GM12878 (cell line): ENCODE measurements around the gene DNAJA1. TPM values are rescaled to one million over a fixed set of nuclear protein-coding genes. Genes with fewer than 3 reads are reported as not detected.

Experiments
- ATF3 ChIP-seq: IDR thresholded peaks from 2 replicates; pipeline ENCODE4 v1.6.1; 2011; ENCODE audit warnings: low read depth, mild to moderate bottlenecking, low read length, moderate library complexity, borderline replicate concordance; ENCODE audit errors: extremely low read depth
- ATF7 ChIP-seq: fragments of 450-650 bp; IDR thresholded peaks from 2 replicates; pipeline ENCODE4 v1.6.1; 2016; ENCODE audit warnings: low read depth, mild to moderate bottlenecking
- CHD2 ChIP-seq: IDR thresholded peaks from 2 replicates; pipeline ENCODE4 v1.6.1; 2011; ENCODE audit warnings: low read depth, low read length, improper control_type of control experiment, borderline replicate concordance
- CREB1 ChIP-seq: IDR thresholded peaks from 2 replicates; pipeline ENCODE4 v1.6.1; 2012; ENCODE audit warnings: low read depth, mild to moderate bottlenecking, inconsistent platforms
- CREM ChIP-seq: IDR thresholded peaks from 2 replicates; pipeline ENCODE4 v1.6.1; 2014; ENCODE audit warnings: antibody characterized with exemption, low read depth
- EZH2 ChIP-seq: IDR thresholded peaks from 2 replicates; pipeline ENCODE4 v1.6.1; 2012; ENCODE audit warnings: low read depth, mild to moderate bottlenecking, control low read depth, inconsistent platforms, low read length, borderline replicate concordance; ENCODE audit not compliant: control insufficient read depth
- FOXM1 ChIP-seq: IDR thresholded peaks from 2 replicates; pipeline ENCODE4 v1.6.1; 2012; ENCODE audit warnings: low read depth, mild to moderate bottlenecking, inconsistent platforms, low read length, moderate library complexity
- KAT2A ChIP-seq: conservative IDR thresholded peaks from 2 replicates; pipeline ENCODE4 v1.6.1; 2011; ENCODE audit warnings: low read depth, low read length; ENCODE audit not compliant: control insufficient read depth
- LARP7 ChIP-seq: fragments of 450-650 bp; IDR thresholded peaks from 2 replicates; pipeline ENCODE4 v1.6.1; 2017; ENCODE audit warnings: mild to moderate bottlenecking
- MEF2B ChIP-seq: fragments of 450-650 bp; IDR thresholded peaks from 2 replicates; pipeline ENCODE4 v1.6.1; 2018; ENCODE audit warnings: mild to moderate bottlenecking, moderate library complexity; ENCODE audit not compliant: partially characterized antibody, poor library complexity, severe bottlenecking
- MXI1 ChIP-seq: fragments of 150-350 bp; IDR thresholded peaks from 2 replicates; pipeline ENCODE4 v1.6.1; 2011; ENCODE audit warnings: low read depth, mild to moderate bottlenecking, inconsistent platforms, low read length, improper control_type of control experiment
- PML ChIP-seq: IDR thresholded peaks from 2 replicates; pipeline ENCODE4 v1.6.1; 2012; ENCODE audit warnings: low read length, inconsistent platforms
- RBBP5 ChIP-seq: fragments of 200-600 bp; sonication (generic); conservative IDR thresholded peaks from 2 replicates; pipeline ENCODE4 v1.6.1; 2016
- SIN3A ChIP-seq: IDR thresholded peaks from 2 replicates; pipeline ENCODE4 v1.6.1; 2012; ENCODE audit warnings: low read depth, low read length, improper control_type of control experiment
- STAT1 ChIP-seq: fragments of 450-650 bp; conservative IDR thresholded peaks from 2 replicates; pipeline ENCODE4 v1.6.1; 2014; ENCODE audit warnings: antibody characterized with exemption, mild to moderate bottlenecking
- SUZ12 ChIP-seq: fragments of 200-600 bp; sonication (generic); IDR thresholded peaks from one replicate; pipeline ENCODE4 v1.6.1; 2018; ENCODE audit warnings: antibody characterized with exemption, mild to moderate bottlenecking; ENCODE audit not compliant: unreplicated experiment
- USF2 ChIP-seq: IDR thresholded peaks from 2 replicates; pipeline ENCODE4 v1.6.1; 2011; ENCODE audit warnings: low read depth, low read length, improper control_type of control experiment, borderline replicate concordance
- ZBED1 ChIP-seq: IDR thresholded peaks from 2 replicates; pipeline ENCODE4 v1.6.1; 2016; ENCODE audit warnings: borderline replicate concordance
- ZNF274 ChIP-seq: IDR thresholded peaks from one replicate; pipeline ENCODE4 v1.8.0; 2011; ENCODE audit not compliant: insufficient read length, insufficient read depth
- ZNF687 ChIP-seq: fragments of 450-650 bp; IDR thresholded peaks from 2 replicates; pipeline ENCODE4 v1.6.1; 2017; ENCODE audit warnings: mild to moderate bottlenecking, moderate library complexity
- polyA plus RNA-seq, 11 experiments: library from polyadenylated mRNA; depleted of rRNA in 4 of 11; unstranded in 6 of 11; stranded (reverse) in 5 of 11; fragments of >200 nt; fragmentation: Nextera tagmentation in 4 of 11; fragmentation: Illumina TruSeq in 1 of 11; extraction: Ambion mirVana in 4 of 11; extraction: Trizol in 1 of 11; gene quantifications; 1 replicate in 1 of 11; 2 replicates in 10 of 11; pipeline versions ENCODE4 v1.2.1 to v1.2.3, GENCODE V29; 2011 to 2016; ENCODE audit warnings: inconsistent platforms in 2 of 11, missing spikeins in 2 of 11, low read depth in 1 of 11
- total RNA-seq, 4 experiments: library from RNA; depleted of rRNA in 3 of 4; stranded (reverse); fragments of >200 nt in 3 of 4; fragmentation: Illumina TruSeq in 1 of 4; extraction: Trizol in 1 of 4; gene quantifications; 2 replicates each; pipeline versions ENCODE4 v1.2.1 to v1.2.3, GENCODE V29; 2013 to 2021
- TF ChIP-seq, protein P1 (sequence below): fragments of 450-650 bp; formaldehyde crosslinking; IDR thresholded peaks from 2 replicates; pipeline ENCODE4 v1.5.0; 2022; ENCODE audit warnings: mild to moderate bottlenecking, missing genetic modification characterization

The DNAJA1 gene
- total and polyA plus RNA-seq, 10 of the 15 experiments (the other 5 are each of a cell fraction or from before 2014, with no cell fraction given) = 69.7 to 206 (median 146) TPM

- TF ChIP-seq MXI1 (no peak), RBBP5 (no peak), ATF7 (peak; percentile 73), ZBED1 (no peak), ATF3 (peak; percentile 62; the same call in 1 of the 2 replicates), FOXM1 (no peak), EZH2 (no peak), USF2 (no peak), SUZ12 (no peak), SIN3A (peak; percentile 68; the same call in 1 of the 2 replicates), ZNF687 (0 out of 2 replicates have a peak, but pooled peaks have one; percentile 68), MEF2B (no peak), CREM (peak; percentile 100), CHD2 (no peak), ZNF274 (no peak), CREB1 (peak; percentile 100), LARP7 (0 out of 2 replicates have a peak, but pooled peaks have one; percentile 28), STAT1 (no peak), KAT2A (no peak), PML (peak; percentile 73; the same call in 1 of the 2 replicates)
- TF ChIP-seq, protein P1, sequence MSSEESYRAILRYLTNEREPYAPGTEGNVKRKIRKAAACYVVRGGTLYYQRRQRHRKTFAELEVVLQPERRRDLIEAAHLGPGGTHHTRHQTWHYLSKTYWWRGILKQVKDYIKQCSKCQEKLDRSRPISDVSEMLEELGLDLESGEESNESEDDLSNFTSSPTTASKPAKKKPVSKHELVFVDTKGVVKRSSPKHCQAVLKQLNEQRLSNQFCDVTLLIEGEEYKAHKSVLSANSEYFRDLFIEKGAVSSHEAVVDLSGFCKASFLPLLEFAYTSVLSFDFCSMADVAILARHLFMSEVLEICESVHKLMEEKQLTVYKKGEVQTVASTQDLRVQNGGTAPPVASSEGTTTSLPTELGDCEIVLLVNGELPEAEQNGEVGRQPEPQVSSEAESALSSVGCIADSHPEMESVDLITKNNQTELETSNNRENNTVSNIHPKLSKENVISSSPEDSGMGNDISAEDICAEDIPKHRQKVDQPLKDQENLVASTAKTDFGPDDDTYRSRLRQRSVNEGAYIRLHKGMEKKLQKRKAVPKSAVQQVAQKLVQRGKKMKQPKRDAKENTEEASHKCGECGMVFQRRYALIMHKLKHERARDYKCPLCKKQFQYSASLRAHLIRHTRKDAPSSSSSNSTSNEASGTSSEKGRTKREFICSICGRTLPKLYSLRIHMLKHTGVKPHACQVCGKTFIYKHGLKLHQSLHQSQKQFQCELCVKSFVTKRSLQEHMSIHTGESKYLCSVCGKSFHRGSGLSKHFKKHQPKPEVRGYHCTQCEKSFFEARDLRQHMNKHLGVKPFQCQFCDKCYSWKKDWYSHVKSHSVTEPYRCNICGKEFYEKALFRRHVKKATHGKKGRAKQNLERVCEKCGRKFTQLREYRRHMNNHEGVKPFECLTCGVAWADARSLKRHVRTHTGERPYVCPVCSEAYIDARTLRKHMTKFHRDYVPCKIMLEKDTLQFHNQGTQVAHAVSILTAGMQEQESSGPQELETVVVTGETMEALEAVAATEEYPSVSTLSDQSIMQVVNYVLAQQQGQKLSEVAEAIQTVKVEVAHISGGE (CRISPR knock-in tag) = no peak
Observed at GRCh38 chr9:33076046-33077004, 51.3 kb downstream of the DNAJA1 start, which contains the start of gene SMU1 (continued).
